ENCODE measurements around the gene POP5.
"Not testable (repeated sequence)": the region's sequence is repeated elsewhere in the genome, so short reads cannot be mapped to it uniquely, and the experiment has no call there.

POP5 gene

DNA sequence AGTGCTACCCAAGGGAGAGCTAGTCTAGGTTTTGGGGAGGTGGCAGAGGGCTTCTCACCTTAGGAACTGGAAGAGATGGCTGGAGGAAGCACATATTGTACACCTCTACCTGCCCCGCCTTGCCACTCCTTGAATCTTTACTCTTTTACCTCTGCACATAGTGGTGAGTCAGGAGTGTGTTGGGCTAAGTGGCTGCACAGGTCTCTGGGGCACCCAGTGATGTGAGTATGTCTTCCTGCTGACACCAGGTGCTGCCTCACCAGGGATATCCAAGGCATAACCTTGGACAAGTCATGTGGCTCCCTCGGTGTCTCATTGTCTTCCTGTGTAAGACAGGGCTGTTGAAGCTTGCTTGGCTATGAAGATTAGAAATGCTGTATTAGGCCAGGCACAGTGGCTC is 39.4 kb upstream of the POP5 start:
- H3K36me3 ChIP-seq (ENCODE audit: control insufficient read depth, insufficient read depth, low read length) = no peaks in the 10 kb centered on the region
- no peak overlapping the region for H3K4me2 ChIP-seq (ENCODE audit: low read length)
- no peak overlapping the region for H3K9ac ChIP-seq
- H3K27me3 ChIP-seq (ENCODE audit: control insufficient read depth, insufficient read depth, low read length) = no peaks in the 10 kb centered on the region
- no peaks in the 10 kb centered on the region for H3K4me1 ChIP-seq
- H3K79me2 ChIP-seq = no peaks in the 10 kb centered on the region
- no peak overlapping the region for H2AFZ ChIP-seq
- TF ChIP-seq, protein P1, sequence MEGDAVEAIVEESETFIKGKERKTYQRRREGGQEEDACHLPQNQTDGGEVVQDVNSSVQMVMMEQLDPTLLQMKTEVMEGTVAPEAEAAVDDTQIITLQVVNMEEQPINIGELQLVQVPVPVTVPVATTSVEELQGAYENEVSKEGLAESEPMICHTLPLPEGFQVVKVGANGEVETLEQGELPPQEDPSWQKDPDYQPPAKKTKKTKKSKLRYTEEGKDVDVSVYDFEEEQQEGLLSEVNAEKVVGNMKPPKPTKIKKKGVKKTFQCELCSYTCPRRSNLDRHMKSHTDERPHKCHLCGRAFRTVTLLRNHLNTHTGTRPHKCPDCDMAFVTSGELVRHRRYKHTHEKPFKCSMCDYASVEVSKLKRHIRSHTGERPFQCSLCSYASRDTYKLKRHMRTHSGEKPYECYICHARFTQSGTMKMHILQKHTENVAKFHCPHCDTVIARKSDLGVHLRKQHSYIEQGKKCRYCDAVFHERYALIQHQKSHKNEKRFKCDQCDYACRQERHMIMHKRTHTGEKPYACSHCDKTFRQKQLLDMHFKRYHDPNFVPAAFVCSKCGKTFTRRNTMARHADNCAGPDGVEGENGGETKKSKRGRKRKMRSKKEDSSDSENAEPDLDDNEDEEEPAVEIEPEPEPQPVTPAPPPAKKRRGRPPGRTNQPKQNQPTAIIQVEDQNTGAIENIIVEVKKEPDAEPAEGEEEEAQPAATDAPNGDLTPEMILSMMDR (IDR thresholded peaks at IDR 0.05) = no peak
- no peak overlapping the region for H3K4me3 ChIP-seq (ENCODE audit: low read depth, low read length)
- H3K9me3 ChIP-seq (ENCODE audit: control insufficient read depth, low read length) = no peaks in the 10 kb centered on the region
- H3K27ac ChIP-seq = no peak overlapping the region

DNA sequence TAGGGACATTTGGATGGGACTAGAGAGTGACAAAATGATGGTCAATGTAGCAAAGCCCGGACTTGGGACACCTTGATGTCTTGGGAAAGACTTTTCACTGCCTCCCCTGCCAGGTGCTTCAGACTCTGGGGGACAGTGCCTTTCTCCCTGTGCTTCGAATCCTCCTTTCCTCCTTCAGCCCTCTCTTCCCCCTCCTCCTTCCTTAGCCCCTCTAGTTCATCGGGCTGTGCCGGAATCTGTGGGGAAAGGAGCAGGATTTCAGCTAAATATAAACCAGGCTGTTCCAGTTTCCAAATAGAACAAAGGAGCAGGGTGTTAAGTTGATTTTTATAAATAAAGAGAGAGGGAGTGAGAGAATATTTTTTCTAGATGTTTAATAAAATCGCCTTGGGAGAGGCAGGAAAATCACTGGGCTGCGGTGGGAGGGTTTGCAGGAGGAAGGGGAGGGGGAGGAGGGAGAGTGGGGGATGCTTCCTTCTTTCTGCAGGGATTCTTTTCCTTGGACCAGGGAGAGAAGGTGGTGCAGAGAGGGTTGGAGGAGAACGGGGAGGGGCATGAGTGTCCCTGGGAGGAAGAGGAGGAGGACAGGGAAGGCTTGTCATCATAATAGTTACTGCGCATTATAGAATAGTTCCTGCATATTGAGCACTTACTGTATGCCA is 37.9 kb upstream of the POP5 start:
- Histone ChIP-seq H3K36me3 (ENCODE audit: control insufficient read depth, insufficient read depth, low read length) (no peaks in the 10 kb centered on the region), H2AFZ (no peak overlapping the region), H3K4me3 (ENCODE audit: low read depth, low read length) (no peak overlapping the region), H3K79me2 (no peaks in the 10 kb centered on the region), H3K9me3 (ENCODE audit: control insufficient read depth, low read length) (no peaks in the 10 kb centered on the region), H3K4me2 (ENCODE audit: low read length) (no peak overlapping the region), H3K9ac (no peak overlapping the region), H3K27me3 (ENCODE audit: control insufficient read depth, insufficient read depth, low read length) (no peaks in the 10 kb centered on the region), H3K27ac (no peak overlapping the region), H3K4me1 (no peaks in the 10 kb centered on the region)
- TF ChIP-seq, protein P1 (IDR thresholded peaks at IDR 0.05) = no peak

DNA sequence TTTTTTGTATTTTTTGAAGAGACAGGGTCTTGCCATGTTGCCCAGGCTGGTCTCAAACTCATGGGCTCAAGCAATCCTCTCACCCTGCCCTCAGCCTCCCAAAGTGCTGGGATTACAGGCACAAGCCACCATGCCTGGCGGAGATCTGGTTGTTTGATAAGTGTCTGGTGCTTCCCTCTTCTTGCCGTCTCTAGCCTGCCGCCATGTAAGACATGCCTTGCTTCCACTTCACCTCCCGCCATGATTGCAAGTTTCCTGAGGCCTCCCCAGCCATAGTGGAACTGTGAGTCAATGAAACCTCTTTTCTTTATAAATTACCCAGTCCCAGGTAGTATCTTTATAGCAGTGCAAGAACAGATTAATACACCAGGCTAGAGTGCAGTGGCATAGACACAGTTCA is 36.6 kb upstream of the POP5 start:
- H3K9ac ChIP-seq; H3K4me3 ChIP-seq (ENCODE audit: low read depth, low read length); H3K27me3 ChIP-seq (ENCODE audit: control insufficient read depth, insufficient read depth, low read length); H3K36me3 ChIP-seq (ENCODE audit: control insufficient read depth, insufficient read depth, low read length); H3K9me3 ChIP-seq (ENCODE audit: control insufficient read depth, low read length); H3K27ac ChIP-seq; H3K79me2 ChIP-seq; H3K4me2 ChIP-seq (ENCODE audit: low read length); H3K4me1 ChIP-seq; H2AFZ ChIP-seq: not testable (repeated sequence)

DNA sequence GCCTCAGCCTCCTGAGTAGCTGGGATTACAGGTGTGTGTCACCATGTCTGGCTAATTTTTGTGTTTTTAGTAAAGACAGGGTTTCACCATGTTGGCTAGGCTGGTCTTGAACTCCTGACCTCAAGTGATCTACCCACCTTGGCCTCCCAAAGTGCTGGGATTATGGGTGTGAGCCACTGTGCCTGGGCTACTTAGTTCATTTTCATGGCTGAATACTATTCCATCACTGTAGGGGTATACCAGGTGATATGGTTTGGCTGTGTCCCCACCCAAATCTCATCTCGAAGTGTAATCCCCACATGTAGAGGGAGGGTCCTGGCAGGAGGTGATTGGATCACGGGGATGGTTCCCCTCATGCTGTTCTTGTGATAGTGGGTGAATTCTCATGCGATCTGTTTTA is 36.0 kb upstream of the POP5 start:
- not testable (repeated sequence) for H3K9me3 ChIP-seq (ENCODE audit: control insufficient read depth, low read length); H3K79me2 ChIP-seq; H3K27ac ChIP-seq; H3K4me3 ChIP-seq (ENCODE audit: low read depth, low read length); H3K4me1 ChIP-seq; H3K27me3 ChIP-seq (ENCODE audit: control insufficient read depth, insufficient read depth, low read length); H3K4me2 ChIP-seq (ENCODE audit: low read length); H2AFZ ChIP-seq; H3K36me3 ChIP-seq (ENCODE audit: control insufficient read depth, insufficient read depth, low read length); H3K9ac ChIP-seq

DNA sequence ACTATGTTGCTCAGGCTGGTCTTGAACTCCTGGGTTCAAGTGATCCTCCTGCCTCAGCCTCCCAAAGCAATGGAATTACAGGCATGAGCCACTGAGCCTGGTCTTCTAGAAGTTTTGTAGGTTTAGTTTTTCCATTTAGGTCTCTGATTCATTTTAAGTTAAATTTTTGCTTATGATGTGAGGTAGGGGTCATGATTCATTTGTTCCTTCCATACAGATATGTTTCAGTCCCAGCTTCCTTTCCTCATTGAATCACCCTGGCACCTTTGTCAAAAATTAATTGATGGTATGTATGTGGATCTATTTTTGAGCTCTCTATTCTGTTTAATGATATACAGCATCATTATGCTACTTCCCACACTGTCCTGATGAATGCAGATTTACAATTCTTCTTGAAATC is 33.6 kb upstream of the POP5 start:
- Histone ChIP-seq H3K4me2 (ENCODE audit: low read length) (no peak overlapping the region), H3K27ac (no peak overlapping the region), H3K79me2 (no peaks in the 10 kb centered on the region), H3K4me3 (ENCODE audit: low read depth, low read length) (no peak overlapping the region), H3K9ac (no peak overlapping the region), H2AFZ (no peak overlapping the region), H3K36me3 (ENCODE audit: control insufficient read depth, insufficient read depth, low read length) (no peaks in the 10 kb centered on the region), H3K27me3 (ENCODE audit: control insufficient read depth, insufficient read depth, low read length) (no peaks in the 10 kb centered on the region), H3K9me3 (ENCODE audit: control insufficient read depth, low read length) (no peaks in the 10 kb centered on the region), H3K4me1 (no peaks in the 10 kb centered on the region)
- TF ChIP-seq, protein P1 (IDR thresholded peaks at IDR 0.05) = no peak

DNA sequence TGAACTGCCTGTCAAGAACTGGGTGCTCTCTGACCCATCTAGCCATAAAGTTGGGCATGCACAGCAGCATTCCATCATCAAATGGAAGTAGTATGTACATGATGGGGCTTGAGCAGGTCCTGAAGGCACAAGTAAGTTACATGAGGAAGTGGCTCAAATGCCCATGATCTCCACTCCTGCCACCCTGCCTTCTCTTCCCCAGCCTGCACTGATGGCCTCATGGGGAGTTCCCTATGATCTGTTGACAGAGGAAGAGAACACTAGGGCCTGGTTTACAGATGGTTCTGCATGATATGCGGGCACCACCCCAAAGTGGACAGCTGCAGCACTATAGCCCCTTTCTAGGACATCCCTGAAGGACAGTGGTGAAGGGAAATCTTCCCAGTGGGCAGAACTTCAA is 30.3 kb upstream of the POP5 start:
- H3K36me3 ChIP-seq (ENCODE audit: control insufficient read depth, insufficient read depth, low read length) = not testable (repeated sequence)

More for the DNA sequence above, 30.3 kb upstream of the POP5 start:
- not testable (repeated sequence) for H3K4me1 ChIP-seq; H3K27me3 ChIP-seq (ENCODE audit: control insufficient read depth, insufficient read depth, low read length); H3K4me3 ChIP-seq (ENCODE audit: low read depth, low read length); H3K9me3 ChIP-seq (ENCODE audit: control insufficient read depth, low read length); H3K79me2 ChIP-seq; H3K4me2 ChIP-seq (ENCODE audit: low read length); H2AFZ ChIP-seq; H3K27ac ChIP-seq; H3K9ac ChIP-seq
